D721Med (cell line): ENCODE results near the gene SPAM1.

Experiments used
- DNase-seq: peaks from one replicate; pipeline ENCODE4 v3.0.0; 2011; ENCODE audit warnings: low spot score; ENCODE audit not compliant: insufficient read length
- FAIRE-seq: peaks from 2 replicates; lab custom pipeline; 2011; peaks lifted over from hg19 to GRCh38; lab: Jason Lieb, UNC
- TF ChIP-seq, protein P1 (sequence below): IDR thresholded peaks from 2 replicates; pipeline ENCODE4 v1.5.1; 2012; ENCODE audit warnings: mild to moderate bottlenecking, control low read depth; ENCODE audit not compliant: insufficient read depth; ENCODE audit errors: missing control alignments

Gene SPAM1

DNA sequence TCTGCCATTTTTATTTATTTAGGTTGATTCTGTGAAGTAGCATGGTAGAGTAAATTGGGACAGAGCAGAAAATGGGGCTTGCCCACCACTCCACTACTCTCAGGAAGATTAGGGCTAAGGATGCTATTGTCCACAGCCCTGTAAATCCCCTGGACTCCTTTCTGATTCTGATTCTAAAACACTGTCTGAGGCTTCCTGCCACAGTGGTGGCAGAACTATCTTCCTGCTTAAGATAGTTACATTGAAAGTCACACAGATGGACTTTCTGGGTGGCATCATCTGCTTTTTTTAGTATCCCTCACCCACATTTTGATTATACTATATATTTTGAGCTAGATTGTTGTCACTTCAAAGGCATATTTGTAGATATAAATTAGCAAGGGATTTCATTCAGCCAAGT lies 50.0 kb downstream of the SPAM1 start:
- DNase-seq (no peak), FAIRE-seq (no peak)
- TF ChIP-seq, protein P1, sequence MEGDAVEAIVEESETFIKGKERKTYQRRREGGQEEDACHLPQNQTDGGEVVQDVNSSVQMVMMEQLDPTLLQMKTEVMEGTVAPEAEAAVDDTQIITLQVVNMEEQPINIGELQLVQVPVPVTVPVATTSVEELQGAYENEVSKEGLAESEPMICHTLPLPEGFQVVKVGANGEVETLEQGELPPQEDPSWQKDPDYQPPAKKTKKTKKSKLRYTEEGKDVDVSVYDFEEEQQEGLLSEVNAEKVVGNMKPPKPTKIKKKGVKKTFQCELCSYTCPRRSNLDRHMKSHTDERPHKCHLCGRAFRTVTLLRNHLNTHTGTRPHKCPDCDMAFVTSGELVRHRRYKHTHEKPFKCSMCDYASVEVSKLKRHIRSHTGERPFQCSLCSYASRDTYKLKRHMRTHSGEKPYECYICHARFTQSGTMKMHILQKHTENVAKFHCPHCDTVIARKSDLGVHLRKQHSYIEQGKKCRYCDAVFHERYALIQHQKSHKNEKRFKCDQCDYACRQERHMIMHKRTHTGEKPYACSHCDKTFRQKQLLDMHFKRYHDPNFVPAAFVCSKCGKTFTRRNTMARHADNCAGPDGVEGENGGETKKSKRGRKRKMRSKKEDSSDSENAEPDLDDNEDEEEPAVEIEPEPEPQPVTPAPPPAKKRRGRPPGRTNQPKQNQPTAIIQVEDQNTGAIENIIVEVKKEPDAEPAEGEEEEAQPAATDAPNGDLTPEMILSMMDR: no peak

DNA sequence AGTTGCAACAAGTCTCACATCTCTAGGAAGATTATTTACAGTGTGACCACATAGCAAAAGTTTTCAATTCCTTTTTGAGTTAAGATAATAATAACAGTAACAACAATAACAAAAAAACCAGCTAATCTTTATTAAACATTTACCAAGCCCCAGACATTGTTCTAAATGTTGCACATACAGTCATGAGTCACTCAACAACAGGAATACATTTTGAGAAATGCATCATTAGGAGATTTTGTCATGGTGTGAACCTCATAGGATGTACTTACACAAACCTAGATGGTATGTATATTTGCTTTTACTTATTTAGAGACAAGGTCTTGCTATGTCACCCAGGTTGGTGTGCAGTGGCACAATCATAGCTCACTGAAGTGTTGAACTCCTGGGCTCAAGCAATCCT lies 52.0 kb downstream of the SPAM1 start:
- DNase-seq (no peak), FAIRE-seq (no peak)
- TF ChIP-seq, protein P1: no peak

DNA sequence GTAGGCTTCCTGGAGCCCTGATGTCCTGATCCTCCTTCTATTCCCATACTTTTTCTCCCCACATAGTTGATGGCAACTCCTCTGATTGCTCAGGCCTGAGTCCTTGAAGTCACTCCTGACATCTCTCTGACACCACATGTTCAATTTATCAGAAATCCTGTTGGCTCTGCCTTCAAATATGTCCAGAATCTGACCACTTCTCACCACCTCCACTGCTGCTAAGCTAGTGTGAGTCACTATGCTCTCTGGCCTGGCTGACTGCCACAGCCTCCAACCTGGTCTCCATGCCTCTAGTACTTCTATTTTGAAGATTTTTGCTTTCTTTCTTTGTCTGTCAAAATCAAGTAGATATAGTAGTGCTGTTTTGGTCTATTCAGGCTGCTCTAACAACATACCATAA lies 54.8 kb downstream of the SPAM1 start:
- TF ChIP-seq, protein P1: no peak
- DNase-seq (no peak), FAIRE-seq (no peak)

DNA sequence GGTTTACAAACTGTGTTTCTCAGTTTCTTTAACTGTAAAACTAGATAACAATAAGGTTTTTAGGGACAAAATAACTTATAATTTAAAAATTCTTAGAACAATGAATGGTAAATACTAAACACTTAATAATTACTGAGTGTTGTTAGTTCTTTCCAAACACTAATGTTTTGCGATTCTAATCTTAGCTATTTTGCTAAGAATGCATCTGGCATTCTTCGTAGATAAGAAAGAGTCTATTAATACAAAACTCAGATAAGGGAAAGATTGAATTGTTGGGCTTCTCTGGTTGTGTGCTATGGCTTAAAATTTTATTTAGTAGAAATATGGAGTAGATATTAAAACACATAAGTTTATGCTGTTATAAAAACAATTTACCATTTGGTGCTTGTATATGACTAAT lies 62.4 kb downstream of the SPAM1 start:
- TF ChIP-seq, protein P1: no peak
- no peak for FAIRE-seq
- no peak for DNase-seq

DNA sequence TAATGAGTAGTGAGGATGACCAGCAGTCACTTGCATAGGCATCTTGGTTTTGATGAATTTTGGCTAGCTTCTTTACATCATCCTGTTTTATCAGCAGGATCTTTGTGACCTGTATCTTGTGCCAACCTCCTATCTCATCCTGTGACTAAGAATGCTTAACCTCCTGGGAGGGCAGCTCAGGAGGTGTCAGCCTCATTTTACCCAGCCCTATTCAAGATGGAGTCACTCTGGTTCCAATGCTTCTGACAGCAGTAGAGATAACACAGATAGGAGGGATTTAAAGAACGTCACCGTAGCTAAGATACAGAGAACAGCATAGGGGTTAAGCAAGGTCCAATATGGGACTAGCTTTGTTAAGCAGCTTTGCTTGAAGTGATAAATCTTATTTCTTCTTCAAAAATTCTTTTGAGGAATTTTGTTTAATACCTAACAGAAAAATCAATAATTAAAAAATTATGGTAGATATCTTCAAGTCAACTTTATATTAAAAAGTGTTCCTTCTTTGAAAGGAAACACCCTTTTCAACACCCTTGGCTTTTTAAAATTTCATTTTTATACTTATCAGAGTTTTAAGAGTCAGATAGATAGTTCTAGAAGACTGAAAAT lies 68.0 kb downstream of the SPAM1 start:
- TF ChIP-seq, protein P1: no peak
- DNase-seq: no peak
- peak; percentile 35 for FAIRE-seq

DNA sequence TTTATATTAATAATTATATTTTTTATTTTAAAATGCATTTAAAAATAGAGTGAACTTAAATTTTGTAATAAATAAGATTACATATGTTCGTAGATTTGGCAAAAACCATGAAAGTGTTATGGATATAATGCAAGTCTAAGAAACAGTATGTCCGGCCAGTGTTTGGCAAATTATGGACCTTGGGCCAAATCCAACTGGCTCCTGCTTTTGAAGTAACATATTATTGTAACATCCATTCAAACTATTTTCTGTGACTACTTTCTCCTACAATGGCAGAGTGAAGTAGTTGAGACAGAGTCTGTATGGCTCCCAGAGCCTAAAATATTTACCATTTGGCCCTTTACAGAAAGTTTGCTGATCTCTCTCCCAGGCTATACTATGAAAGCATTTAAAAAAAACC lies 69.0 kb downstream of the SPAM1 start:
- DNase-seq: no peak

DNA sequence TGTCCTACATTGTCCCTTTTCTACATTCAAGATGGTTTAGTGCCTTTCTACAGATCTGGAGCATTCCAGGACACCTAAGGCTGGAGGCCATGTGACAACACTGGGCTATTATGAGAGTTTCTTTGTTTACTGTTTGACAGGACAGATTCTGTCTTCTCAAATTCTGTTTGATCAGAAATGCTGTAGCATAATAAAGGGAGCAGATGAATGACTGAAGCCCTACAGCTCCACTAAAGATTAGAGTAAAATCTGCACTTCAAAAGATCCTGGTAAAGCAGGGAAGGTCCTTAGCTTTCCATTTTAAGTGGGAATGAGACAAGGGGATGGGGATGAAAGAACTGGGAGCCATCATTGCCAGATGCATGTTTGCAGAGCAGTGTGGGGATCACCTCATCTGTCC lies 69.4 kb downstream of the SPAM1 start:
- DNase-seq (no peak), FAIRE-seq (no peak)
- TF ChIP-seq, protein P1: no peak

More for the DNA sequence above, 69.0 kb downstream of the SPAM1 start:
- TF ChIP-seq, protein P1: no peak
- no peak for FAIRE-seq
